HTERT RPE-1 (cell line): ENCODE measurements around the gene SERBP1.
"Not testable (repeated sequence)": the region's sequence is repeated elsewhere in the genome, so short reads cannot be mapped to it uniquely, and the experiment has no call there.

Source experiments
- in situ Hi-C: fragments of 300-500 bp; cut with MboI; formaldehyde crosslinking; loops from 4 replicates; pipeline ENCODE4 v1.14.3; 2020; ENCODE audit warnings: low sequenced_read_pairs

The SERBP1 gene

GRCh38 chr1:67408148-67408547 is 22.1 kb downstream of the SERBP1 start:
- in situ Hi-C loops, result no loop called here

DNA sequence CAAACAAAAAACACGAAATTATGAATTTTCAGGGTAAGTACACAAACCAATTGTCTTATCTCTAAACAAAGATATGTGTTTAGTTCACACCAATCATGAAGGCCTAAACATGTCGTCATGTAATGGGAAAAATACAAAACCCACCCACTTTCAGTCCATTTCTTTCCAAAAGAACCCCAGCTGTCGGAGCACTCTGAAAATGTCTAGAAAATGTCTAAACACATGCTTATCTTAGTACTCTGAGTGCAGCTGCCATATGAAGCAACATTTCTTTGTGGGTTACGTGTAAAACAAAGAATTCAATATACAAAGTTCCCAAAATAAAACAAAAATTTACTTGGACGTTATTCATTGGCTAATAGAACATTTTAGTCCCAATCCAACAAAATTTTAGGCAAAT is 22.7 kb downstream of the SERBP1 start:
- in situ Hi-C loops, result no loop called here

DNA sequence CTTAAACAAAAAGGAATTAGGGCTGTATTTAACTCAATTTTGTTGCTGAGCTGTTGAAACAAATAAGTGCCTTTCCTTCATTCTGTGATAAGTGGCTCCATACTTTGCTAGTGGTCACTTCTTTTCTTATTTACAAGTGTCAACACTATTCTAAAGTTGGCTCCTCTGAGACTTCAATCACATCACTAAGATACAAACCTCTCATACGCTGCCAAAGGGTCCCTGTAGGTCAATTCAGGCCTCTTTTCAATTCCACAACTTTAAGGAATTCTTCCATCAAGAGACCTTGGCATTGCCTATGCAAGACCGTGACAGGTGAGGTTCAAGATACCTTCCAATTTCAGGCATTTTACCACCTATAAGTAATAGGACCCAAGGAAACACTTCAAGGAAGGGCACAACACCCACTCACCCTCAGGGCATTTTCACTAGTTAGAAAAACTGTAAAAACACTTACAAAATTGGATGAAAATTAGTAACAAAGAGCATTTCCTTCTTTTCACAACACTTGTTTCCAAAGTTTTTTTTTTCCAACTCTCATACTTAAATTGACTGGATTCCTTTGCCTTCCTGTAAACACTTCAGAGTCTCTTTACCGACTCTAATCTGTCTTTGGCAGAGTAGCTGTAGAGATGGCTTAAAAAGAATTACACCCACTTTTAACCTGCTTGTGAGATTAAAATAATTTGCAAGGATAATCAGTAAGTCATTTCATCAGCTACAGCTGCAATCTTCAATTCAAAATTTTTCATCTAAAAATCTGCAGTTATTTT is 24.5 kb downstream of the SERBP1 start:
- in situ Hi-C loops, result no loop called here

DNA sequence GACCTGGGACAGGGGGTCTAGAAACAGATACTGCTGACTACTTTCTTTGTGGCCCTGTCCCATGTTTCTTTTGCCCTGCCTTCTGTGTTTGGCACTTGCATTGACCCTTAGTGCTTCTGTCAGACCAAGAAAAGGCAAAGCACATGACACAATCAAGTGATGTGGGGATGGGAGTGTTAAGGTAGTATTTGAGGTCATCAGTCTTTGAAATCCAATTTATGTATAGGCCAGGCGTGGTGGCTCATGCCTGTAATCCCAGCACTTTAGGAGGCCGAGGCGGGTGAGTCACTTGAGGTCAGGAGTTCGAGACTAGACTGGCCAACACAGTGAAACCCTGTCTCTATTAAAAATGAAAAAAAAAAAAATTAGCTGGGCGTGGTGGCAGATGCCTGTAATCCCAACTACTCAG is 26.0 kb downstream of the SERBP1 start:
- in situ Hi-C loops, result no loop called here

DNA sequence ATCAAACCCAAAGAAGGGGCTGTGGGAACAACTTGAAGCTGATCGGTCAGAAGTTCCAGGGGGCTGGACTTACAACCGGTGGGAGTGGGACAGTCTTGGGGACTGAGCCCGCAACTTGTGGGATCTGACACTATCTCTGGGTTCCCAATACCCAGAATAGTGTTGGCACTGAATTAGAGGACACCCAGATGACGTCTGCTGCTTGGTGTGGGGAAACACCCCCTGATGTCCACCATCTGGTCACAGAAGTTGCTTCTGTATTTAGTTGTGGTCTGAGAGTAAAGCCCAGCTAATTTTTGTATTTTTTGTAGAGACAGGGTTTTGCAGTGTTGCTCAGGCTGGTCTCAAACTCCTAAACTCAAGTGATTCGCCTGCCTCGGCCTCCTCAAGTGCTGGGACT is 28.8 kb downstream of the SERBP1 start:
- in situ Hi-C loops, result no loop called here

DNA sequence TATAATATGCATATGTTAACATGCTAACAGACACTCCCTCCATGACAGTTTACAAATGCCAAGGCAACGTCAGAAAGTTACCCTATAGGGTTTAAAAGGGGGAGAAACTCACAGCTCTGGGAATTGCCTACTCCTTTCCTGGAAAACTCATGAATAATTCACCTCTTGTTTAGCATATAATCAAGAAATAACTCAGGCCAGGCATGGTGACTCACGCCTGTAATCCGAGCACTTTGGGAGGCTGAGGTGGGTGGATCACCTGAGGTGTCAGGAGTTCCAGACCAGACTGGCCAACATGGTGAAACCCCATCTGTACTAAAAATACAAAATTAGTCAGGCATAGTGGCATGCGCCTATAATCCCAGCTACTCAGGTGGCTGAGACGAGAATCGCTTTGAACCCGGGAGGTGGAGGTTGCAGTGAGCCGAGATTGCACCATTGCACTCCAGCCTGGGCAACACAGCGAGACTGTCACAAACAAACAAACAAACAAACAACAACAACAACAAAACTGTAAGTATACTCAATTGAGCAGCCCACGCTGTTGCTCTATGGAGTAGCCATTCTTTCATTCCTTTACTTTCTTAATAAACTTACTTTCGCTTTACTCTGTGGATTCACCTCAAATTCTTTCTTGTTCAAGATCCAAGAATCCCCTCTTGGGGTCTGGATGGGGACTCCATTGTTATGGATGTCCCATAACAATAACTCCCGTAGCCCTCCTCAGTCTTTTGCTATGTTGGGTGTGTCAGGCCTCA is 30.0 kb downstream of the SERBP1 start:
- in situ Hi-C loops, result not testable (repeated sequence)

GRCh38 chr1:67399199-67399993 is 30.8 kb downstream of the SERBP1 start:
- in situ Hi-C loops, result no loop called here

DNA sequence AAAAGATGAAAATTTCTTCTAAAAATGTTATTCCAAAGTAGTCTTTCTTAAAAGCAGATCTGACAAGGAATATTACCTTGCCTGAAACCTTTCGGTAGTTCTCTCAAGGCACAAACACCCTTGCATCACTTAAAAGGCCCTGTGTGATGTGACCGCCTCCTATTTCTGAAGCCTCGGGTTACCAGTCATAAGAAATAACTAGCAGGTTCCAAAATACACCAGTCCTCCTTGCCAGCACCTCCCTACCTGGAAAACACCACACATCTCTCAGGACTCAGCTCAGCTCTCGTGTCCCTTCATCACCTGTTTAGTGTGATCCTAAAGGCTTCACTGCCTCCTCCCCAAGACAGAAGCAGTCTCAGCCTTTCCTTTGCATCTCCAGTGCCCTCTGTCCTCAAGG is 35.7 kb downstream of the SERBP1 start:
- in situ Hi-C loops, result no loop called here

DNA sequence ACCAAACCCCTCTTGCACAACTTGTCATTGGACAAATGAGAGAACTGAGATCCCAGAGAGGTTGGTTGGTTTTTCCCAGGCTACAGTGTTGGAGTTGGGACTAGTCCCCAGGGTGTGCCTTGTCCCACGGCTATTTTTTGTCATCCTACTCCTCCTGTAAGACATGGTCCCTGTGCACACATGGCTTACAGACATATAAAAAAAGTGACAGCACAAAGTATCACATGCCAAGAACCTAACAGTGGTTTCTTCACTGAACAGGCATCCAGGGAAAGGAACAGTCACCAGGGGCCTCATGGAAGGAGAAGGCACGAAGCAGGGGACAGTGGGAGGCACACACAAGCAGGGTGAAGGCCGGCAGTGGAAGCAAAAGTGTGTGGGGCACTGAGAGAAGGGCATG is 36.5 kb downstream of the SERBP1 start:
- in situ Hi-C loops, result no loop called here

DNA sequence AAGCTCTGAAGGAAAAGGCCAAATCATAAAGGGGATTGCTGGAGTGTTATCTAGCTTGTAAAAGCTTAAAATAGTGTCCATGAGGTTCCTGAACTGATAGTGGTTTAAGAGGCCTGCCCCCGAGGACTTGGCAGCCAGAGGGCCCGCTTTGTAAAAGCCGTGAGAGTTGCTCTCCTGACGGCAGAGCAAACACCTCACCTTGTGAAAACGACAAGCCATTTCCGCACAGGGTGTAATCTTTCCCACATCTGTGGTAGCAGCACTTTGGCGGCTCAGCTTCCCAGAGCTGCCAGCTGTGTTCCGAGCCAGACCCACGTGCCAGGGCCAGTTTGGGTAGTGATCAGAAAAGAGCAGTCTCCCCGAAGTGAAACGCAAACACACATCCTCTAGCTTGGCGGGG is 37.0 kb downstream of the SERBP1 start:
- in situ Hi-C loops, result no loop called here

- in situ Hi-C loops, result no loop called here
Observed at GRCh38 chr1:67390041-67390887, 39.9 kb downstream of the SERBP1 start.

DNA sequence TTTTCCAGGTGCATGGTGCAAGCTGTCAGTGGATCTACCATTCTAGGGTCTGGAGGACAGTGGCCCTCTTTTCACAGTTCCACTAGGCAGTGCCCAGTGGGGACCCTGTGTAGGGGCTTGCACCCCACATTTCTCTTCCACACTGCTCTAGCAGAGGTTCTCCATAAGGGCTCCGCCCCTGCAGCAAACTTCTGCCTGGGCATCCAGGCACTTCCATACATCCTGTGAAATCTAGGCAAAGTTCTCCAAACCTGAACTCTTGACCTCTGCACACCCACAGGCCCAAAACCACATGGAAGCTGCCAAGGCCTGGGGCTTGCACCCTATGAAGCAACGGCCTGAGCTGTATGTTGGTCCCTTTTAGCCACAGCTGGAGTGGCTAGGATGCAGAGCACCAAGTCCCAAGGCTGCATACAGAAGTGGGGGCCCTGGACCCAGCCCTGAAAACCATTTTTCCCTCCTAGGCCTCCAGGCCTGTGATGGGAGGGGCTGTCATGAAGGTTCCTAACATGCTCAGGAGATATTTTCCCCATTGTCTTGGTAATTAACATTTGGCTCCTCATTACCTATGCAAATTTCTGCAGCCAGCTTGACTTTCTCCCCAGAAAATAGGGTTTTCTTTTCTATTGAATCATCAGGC is 46.1 kb downstream of the SERBP1 start:
- in situ Hi-C loops, result no loop called here

DNA sequence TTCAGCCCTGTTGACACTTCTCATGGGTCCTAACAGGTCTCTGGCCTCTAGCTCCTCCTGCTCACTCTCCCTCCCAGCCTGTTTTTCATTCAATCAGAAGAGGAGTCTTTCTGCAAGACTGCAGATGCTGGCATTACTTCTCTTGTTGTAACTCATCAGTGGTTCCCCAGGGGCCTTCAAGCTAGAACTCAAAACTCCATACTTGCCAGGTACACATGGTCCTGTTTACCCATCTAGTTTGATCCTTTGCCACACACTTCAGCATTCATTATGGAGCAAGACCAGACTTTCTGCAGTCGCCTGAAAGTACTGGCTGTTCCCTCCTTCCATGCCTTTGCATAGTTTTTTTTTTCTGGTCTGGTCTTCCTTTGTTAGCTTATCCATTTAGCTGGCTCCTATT is 47.9 kb downstream of the SERBP1 start:
- in situ Hi-C loops, result no loop called here

DNA sequence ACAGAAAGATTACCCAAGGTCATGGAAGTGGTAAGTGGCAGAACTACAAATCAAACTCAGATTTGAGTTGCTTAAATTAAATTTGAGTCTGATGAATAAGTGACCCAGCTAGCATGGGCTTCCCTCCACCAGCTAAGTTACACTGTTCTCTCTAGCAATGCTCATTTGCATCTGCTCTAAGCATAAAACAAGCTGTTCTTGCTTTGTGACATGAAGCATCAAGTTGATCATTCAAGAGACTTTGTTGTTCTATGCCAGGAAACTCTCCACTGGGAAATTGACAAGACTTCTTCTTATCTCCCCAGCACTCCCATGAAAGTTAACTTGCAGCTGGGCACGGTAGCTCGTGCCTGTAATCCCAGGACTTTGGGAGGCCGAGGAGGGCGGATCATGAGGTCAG is 49.0 kb downstream of the SERBP1 start:
- in situ Hi-C loops, result no loop called here

- in situ Hi-C loops, result no loop called here
Observed at GRCh38 chr1:67377253-67377652, 52.9 kb downstream of the SERBP1 start.

- in situ Hi-C loops, result no loop called here
Observed at GRCh38 chr1:67376381-67376780, 53.8 kb downstream of the SERBP1 start.

DNA sequence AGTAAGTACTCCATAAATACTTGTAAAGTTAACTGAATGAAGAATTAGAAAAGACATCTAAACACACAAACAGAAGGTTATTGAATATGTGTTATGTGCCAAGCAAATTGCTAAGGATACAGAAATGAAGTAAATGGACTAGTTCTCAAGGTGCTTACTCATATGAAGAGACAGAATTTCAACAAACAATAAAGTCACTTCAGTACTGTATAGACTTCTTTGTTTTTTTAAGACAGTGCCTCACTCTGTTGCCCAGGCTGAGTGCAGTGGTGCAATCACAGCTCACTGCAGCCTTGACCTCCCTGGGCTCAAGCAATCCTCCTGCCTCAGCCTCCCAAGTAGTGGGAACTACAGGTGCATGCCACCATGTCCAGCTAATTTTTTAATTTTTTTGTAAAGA is 57.3 kb downstream of the SERBP1 start:
- in situ Hi-C loops, result no loop called here

DNA sequence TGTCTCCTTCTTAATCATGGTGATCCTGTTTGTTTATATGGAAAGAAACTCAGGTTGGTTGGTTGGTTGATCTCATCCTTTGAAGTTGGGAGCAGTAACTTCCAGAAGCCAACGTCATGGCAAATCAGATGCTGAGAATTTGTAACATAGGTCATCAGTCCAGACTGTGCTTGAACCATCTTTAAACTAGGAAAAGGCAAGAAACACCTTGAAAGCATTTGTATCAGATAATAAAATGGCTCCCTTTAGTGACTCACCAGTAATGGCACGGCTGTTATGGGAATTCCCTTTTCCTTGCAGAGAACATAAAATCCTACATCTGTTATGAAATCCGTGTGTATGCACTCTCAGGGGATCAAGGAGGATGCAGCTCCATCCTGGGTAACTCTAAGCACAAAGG is 58.1 kb downstream of the SERBP1 start:
- in situ Hi-C loops, result no loop called here

GRCh38 chr1:67371681-67372080 is 58.5 kb downstream of the SERBP1 start:
- in situ Hi-C loops, result no loop called here

GRCh38 chr1:67371043-67371442 is 59.2 kb downstream of the SERBP1 start:
- in situ Hi-C loops, result no loop called here
